HG02759 (cell line): ENCODE results near the gene SLC9A7.

ENCODE experiments used
- ATAC-seq: cut with Tn5 transposase; IDR thresholded peaks from one replicate; pipeline ENCODE4 v1.9.1; 2021; ENCODE audit warnings: mild to moderate bottlenecking, moderate library complexity; ENCODE audit not compliant: unreplicated experiment

SLC9A7 gene

DNA sequence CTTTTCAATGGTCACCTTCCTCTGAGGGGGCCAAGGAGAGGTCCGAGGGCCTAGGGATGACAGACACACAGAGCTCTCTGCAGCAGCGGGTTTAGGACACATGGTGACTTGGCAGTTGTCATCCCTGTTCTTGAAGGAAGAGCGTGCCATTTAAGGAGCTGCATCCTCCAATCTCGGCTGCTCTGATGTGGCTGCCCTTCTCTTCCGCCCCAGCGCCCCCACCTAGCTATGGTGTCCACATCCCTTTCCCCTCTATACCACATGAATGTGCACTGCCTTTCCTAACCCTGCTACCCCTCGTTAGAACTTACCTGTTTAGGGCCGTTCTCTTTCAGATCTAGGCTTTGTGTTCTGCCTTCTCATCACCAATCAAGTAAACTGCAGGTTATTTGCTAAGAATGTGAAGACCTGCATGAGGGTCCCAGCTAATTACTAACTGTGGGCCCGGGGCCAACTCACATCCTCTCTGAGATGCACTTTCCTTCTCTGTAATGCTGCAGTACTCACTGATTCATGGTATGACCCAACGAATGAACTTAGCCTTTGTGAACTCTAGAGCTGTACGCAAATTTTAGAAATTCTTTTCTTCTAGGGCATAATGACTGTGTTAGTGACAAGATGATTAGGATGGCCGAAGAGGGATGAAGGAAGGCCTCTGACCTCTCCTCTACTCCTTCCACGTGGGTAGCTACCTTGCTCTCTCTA is 147.1 kb downstream of the SLC9A7 start:
- no peak for ATAC-seq

DNA sequence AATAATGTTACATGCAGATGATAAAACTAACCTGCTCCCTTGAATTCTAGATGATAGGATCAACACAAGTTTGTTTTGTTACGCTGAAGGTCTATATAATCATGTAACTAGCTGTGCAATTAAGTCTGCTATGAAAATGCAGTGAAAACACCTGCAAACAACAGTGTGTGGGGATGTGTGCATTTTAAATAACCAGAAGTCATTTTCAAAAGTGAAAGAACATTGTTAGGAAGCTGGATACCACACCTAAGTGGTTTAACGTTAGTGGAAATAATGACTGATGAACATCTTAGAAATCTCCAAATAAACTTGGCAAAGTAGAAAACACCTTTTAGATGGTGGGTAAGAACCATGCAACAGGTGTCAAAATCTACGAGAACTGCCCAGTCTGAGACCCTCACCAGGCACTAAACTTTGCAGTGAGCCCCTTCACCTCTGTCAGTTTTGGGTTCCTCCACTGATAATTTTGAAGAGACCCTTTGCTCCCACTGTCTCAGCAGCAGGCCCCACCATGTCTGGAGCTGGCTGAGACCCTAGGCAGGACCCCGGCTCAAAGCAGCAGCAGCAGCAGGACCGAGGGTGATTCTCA is 148.8 kb downstream of the SLC9A7 start:
- ATAC-seq = no peak

DNA sequence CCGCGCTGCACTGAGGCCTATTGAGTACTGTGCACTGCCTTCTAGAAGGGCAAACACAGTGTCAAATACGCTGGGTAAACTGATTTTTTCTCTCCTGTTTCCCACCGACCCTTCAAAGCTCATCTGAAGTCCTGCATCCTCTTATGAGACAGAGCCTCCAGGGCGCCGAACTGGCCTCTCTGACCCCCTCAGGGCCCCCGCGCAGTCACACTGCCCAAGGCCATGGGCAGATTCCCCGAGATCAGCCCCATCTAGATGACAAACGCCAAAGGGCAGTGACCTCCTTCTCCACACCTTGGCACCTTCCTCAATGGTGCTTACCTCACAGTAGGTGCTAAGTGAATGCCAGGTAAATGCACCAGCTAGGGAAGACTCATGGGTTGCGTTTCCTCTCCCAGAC is 151.0 kb downstream of the SLC9A7 start:
- no peak for ATAC-seq

DNA sequence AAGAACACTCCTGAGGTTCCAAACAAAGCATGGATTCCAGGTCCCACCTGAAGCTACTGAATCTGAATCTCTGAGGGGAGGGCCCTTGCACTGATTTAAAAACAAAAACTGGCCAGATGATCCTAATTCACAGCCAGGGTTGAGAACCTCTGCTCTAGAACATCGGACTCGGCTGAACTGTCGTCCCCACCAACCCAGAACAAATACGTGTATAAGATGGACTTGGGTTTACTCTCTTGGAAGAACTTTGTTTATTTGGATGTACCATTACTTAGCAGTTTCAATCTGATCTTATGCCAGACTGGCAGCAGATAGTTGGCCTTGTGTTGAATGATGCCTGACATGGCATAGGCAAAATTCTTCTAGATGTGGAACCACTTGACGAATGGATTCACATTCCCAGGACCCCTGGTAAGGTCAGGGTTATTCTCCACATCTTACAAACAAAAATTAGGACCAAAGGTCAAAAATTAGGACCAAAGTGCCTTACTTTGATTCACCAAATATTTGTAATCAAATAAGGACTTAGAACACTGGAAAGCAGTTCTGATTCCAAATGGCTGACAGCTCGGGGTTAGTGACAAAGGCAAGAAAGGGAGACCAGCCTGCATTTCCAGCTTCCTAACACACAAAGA is 156.3 kb downstream of the SLC9A7 start:
- no peak for ATAC-seq

DNA sequence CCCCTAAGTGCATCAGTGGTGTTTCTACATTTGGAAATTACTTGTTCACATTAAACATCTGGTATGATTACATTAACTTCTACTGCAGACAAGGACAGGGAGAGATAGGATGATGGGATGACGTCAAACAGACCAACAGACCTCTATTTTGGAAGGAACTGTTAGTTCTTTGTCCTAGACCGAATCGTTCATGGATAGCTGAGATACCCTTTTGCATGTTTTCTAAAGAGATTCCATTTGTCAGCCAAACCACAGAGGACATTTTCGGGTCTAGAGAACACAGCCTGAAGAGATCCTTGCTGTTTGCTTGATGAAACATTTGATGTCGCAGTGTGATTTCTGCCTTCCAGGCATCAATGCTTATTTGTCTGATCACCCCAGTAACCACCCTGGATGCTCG is 157.6 kb downstream of the SLC9A7 start:
- ATAC-seq = no peak

DNA sequence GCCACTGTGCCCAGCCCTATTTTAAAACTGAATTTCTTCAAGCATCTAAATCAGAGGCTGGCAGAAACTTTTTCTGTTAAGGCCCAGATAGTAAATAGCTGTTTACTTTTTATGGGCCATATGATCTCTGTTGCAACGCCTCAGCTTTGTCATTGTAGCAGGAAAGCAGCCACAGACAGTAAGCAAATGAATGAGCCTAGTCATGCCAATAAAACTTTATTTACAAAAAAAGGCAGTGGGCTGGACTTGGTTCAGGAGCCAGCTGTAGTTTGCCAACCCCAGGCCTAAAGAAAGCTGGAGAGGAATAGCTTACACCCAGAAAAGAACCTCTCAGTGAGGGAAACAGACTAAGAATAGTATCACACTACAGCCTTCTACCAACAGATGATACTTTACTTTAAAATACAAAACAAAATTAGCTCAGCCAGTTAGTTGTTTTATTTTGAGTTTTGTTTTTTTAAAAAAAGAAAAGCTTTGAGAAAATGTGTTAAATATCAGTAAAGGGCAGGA is 159.8 kb downstream of the SLC9A7 start:
- ATAC-seq = no peak

DNA sequence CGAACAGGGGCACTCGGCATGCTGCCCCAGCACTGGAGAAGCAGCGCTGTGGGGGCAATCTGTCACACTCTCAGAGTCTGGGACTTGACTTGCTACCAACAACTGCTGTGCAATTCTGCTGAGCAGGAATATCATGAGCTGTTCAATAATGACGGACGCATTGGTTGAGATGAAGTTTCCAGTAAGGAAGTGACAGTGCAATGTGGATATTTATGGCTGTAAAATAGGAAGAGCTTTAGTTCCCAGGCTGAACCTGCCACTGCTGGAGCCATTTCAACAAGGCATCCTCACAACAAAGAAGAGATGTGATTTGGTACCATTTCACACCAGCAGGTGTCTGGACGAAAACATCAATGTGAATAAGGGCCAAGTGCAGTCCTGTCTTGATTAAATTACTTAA is 161.1 kb downstream of the SLC9A7 start:
- ATAC-seq = no peak

DNA sequence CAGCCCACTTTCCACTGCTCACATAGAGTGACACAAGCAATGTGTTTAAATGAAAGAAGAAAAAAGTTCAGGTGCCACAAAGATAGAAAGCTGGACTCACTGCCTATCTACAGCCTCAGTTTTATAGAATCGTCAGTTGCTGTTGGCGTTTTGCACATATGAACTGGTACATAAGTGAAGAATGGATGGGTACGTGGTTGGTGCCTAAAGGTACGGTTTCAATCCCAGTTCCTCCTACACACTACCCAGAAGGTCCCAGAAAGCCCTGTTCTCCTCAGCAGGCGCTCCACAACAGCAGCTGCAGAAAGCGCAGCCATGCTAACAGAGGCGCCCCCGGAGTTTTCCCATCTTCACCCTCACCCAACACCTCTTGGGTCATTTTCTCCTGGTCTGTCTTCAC is 161.7 kb downstream of the SLC9A7 start:
- no peak for ATAC-seq

DNA sequence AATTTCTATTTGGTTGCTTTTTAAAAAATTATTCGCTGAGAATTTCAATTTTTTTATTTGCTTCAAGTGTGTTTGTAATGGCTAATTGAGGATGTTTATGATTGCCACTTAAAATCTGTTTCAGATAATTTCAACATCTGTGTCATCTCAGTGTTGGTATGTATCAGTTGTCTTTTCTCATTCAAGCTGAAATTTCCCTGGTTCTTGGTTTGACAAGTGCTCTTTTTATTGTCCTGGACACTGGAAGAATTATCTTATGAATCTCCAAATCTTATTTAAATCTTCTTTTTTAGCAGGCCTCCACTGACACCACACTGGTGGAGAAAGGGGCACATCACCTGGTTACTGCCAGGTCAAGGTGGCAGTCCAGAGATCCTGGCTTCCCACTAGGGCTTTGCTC is 163.8 kb downstream of the SLC9A7 start:
- no peak for ATAC-seq

DNA sequence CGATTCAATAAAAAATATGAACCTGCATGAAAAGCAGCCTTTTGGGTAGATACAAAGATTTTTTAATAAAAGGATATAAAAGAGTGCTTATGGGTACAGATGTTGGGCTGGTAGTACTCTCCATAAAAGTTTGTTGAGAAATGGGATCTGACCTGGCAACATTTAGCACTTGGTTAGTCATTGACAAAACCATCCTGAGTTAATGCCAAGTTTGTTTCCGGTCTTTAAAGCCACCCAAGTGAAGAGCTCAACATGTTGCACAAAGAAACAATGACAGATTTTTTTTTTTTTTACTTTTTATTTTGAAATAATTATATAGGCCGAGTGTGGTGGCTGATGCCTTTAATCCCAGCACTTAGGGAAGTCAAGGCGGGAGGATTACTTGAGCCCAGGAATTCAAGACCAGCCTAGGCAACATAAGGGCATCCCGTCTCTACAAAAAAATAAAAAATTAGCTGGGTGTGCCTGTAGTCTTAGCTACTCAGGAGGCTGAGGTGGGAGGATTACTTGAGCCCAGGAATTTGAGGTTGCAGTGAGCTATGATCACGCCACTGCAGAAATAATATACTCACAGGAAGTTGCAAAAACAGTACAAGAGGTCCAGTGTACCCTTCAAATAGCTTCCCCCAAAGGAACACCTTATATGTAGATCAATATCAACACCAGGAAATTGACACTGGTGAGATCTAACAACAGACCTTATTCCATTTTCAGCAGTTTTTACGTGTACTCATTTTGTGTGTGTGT is 168.8 kb downstream of the SLC9A7 start:
- ATAC-seq = no peak

DNA sequence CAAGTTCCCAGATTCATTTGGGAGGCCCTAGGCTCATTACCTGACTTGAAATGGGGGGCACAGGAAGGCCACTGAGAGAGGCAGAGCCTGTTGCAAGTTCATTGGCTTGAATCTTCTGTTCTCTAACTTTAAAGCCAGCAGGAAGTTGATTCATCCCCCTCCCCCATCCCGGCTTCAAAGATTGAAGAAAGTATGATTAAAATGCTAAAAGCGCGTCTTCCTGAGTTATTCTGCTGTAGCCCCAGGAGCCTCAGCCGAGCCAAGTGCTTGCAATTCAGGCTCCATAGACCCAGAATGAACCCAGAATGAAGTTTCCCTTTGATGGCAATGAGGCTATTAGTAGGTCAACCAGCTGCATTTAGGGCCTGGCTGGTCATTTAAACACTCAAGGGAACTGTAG is 170.7 kb downstream of the SLC9A7 start:
- no peak for ATAC-seq

DNA sequence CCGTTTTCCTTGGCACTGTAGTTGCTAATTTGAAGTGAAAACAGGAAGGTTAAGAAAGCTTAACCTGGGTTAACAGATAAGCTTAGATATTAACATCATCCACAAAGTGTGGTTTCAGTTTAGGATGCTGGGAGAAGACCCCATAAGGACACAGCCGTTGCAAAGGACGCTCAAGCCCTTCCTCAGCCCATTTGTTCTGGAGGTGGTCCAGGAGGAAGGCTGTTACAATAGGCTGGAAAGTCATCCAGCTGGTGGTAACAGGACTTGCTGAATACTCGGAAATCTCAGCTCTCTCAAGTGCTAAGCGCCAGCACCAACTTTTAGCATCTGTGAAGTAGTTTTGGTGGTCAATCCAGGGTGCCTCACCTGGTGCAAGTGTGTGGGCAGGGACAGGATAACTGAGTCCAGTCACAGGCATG is 171.2 kb downstream of the SLC9A7 start:
- no peak for ATAC-seq

DNA sequence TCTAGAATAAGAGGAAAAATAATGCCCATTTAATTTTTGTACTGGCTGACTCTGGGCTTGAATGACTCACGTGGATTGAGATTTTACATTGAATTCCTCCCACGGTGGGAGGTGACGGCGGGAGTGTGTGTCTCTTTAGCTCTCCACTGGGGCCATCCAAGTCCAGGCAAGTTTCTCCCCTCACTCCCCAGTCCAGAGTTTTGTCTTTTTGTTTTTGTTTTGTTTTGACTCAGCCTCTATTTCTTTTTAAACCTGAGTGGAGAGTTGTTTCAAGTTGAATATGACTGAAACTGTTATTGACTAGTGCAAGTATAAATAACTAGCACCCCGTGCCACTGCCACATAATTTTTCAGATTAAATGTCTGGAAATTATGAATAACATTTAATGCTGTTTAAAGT is 171.8 kb downstream of the SLC9A7 start:
- ATAC-seq = peak; percentile 74

DNA sequence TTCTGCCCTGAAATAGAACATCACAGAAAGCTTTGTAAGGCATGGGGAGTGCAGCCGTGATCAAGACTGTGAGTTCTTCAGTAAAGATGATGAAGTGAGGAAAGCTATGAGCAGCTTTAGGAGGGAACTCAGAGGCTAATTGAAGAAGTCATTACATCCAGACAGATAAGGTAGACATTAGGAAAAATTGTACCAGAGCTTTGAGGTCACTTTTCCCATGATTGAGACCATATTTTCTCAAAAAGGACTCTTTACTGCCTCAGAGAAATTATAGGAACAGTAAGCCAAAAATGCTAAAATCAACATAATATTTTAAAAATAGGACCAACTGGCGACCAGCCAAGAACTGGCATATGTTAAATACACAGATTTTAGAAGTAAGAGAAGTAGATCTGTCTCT is 174.2 kb downstream of the SLC9A7 start:
- ATAC-seq = no peak

DNA sequence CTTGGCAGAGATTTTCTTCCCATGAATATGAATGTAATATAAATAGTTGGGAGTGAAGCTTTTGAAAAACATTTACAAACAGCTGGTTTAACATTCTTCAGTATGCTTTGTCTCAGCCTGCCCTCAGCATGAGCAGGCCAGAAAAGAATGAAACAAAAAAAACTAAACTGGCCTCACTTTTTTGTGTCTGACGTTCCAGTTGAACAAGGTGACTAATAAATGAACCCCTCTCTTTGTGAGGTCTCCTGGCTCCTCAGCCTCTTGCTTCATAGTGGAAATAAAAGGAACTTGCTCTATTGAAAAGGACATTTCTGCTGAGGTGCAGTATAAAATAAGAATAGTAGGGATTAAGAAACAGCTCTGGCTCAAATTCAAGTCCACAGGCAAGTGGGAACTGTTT is 176.0 kb downstream of the SLC9A7 start:
- ATAC-seq = no peak

DNA sequence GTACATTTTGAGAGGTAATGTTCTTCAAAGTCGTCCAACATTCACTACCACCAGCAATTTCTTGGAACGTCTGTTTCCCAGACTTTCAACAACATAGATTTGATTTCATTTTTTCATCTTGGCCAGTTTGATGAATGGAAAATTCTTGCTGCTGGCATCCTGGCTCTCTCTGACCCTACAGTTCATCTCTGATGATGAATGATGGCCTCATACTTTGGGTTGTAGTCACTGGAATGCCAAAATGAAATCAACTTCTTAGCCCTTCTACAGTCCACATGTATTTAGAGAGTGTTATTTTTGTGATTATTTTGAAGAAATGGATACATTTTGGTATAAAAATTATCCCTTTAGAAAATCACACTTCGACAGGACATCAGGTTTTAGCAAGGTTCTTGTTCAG is 176.6 kb downstream of the SLC9A7 start:
- ATAC-seq = no peak

DNA sequence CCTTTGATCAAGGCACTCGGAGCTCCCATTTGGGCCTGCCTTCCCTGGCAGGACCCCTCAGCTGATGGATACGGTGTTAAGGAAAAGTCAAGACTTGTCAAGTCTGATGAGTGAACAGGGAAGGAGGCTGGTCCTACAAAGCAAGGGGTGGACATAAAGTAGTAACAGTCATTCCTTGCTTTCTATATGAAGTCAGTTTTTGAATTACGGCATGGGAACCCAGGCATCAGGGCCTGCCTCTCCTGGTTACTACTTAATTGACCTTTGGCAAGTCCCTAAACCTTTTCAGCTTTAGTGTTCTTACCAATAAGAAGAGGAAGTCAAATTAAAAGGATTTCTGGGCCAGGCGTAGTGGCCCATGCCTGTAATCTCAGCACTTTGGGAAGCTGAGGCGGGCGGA is 178.3 kb downstream of the SLC9A7 start:
- ATAC-seq = no peak

DNA sequence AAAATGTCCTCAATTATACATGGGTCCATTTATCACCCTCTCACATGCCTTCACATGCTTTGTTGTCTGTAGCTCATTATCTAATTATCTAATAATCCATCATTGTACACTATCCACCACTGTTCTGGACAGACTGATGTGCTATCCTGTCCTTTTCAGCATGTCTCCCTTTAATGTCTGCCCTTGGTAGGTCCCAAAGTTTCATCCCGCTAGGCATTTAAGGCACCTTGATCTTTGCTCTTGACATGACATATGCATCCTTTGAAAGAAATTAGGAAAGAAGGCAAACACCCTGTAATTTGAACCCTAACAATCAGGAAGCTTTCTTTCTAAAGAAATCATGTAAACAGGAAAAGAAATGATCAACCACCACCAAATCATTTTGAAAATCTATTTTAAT is 179.7 kb downstream of the SLC9A7 start:
- no peak for ATAC-seq

DNA sequence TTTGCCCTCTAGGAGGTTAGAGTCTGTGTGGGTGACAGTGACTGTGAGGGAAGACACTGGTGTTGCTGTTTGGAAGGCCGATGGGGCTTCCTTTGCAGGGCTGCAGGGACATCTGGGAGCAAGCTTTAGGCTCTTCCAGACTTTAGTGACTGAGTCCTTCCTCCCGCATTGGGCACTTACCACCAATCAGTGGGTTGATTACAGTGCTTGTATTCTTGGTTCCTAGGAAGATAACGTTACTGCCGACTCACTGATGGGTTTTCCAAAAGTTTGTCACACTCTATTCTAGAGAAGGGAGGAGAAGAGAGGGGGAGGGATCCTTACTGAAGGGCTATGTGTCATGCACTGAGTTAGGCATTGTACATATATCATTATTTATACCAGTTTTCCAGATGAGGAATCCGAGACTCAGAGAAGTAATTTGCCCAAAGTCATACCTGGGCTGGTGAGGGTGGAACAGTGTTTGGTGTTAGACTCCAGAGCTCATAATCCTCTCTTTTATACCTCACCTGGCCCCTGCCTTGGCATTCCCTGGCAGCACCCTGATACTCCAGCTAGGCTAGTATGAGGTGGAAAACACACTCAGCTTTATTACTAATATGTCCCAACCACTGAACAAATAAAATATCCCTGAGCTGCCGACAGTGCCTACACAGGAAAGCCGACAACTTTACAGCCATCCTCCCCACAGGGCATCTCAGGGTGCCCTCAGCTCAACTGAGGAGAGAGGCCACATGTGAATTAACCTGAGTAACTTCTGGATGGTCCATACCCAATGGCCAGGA is 181.5 kb downstream of the SLC9A7 start:
- ATAC-seq = no peak

DNA sequence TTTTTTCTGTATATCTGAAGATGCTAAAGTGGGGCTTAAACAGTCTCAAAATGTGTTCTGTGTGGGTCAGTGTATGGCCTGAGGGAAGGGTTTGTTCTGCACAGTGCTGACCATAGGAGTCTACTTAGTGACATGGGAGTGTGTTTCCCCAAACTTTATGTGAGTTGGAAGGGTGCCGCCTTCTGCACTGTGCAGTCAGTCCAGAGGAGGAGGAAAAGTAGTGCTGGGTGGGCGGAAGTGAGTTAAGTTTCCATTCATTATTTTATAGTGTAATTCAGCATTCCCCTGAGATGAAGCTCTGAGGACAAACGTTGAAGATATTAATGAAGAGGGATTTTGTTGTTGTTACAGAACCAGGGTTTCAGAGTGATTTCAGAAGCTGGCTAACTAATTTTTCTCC is 182.5 kb downstream of the SLC9A7 start:
- no peak for ATAC-seq

DNA sequence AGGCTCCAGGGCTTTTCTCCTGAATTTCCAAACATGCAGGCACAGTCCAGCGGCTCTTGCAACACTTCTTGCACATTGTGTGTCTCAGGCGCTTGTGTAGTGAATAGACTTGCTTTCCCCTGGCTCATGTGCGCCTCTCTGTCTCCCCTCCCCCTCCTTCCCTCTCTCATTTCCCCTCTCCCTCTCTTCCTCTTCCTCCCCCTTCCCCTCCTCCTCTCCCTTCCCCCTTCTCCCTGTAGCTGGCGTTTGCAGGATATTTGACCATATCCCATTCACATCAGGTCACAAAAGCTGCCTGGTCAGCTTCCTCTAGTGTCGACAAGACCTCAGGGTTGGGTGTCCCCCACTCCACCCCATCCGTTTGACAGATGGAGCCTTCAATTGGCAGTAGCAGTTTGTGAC is 182.9 kb downstream of the SLC9A7 start:
- ATAC-seq = no peak
